Ascending aorta (tissue), 2 donors: ENCODE results near the gene MYO1D. TPM values are rescaled to one million over a fixed set of nuclear protein-coding genes. Genes with fewer than 3 reads are reported as not detected.

ENCODE experiments used
- DNase-seq, 2 donors: peaks; one replicate each; pipeline ENCODE4 v3.0.0-alpha.2; 2019; ENCODE audit warnings: low spot score in 2 of 2
- H3K27ac ChIP-seq, 2 donors: fragments of 200-600 bp; sonication (generic); one replicate each; pipeline ENCODE4 v1.5.1; 2016 to 2017; ENCODE audit warnings: mild to moderate bottlenecking in 1 of 2
- H3K27me3 ChIP-seq: fragments of 200-600 bp; sonication (generic); one replicate; pipeline ENCODE4 v1.5.1; 2017
- H3K36me3 ChIP-seq, 2 donors: fragments of 200-600 bp; sonication (generic); one replicate each; pipeline ENCODE4 v1.5.1; 2016
- H3K4me1 ChIP-seq, 2 donors: fragments of 200-600 bp; sonication (generic); one replicate each; pipeline ENCODE4 v1.5.1; 2016 to 2017; ENCODE audit warnings: mild to moderate bottlenecking in 1 of 2
- H3K4me3 ChIP-seq, 2 donors: fragments of 200-600 bp; sonication (generic); one replicate each; pipeline ENCODE4 v1.5.1; 2016 to 2017; ENCODE audit warnings: mild to moderate bottlenecking in 1 of 2
- H3K9me3 ChIP-seq, 2 donors: fragments of 200-600 bp; sonication (generic); one replicate each; pipeline ENCODE4 v1.5.1; 2016
- CTCF ChIP-seq, 3 experiments: fragments of 200-600 bp in 2 of 3; fragments of 450-650 bp in 1 of 3; sonication (generic) in 2 of 3; IDR thresholded peaks; one replicate each; pipeline ENCODE4 v1.5.1; 2016 to 2019; ENCODE audit warnings: antibody characterized with exemption in 3 of 3, mild to moderate bottlenecking in 1 of 3, moderate library complexity in 1 of 3
- intact Hi-C: fragments of 100-400 bp; cut with DNase I; formaldehyde crosslinking; loops from one replicate; pipeline ENCODE4 v1.15.1; 2023
- total RNA-seq: library from RNA; depleted of rRNA; stranded (reverse); fragments of >200 nt; gene quantifications from one replicate; pipeline ENCODE4 v1.1.0, GENCODE V29; 2016

The MYO1D gene
- total RNA-seq, 1 donor from 2014 or later, result 105 TPM

- intact Hi-C loops, result no loop called here
- Histone ChIP-seq H3K36me3 (peaks cover 18 to 24% of the 10 kb centered on the region in 2 donors), H3K9me3 (no peaks in the 10 kb centered on the region), H3K4me1 (peaks cover 18 to 34% of the 10 kb centered on the region in 2 donors), H3K27ac (no peak overlapping the region), H3K27me3 (no peaks in the 10 kb centered on the region), H3K4me3 (no peak overlapping the region)
- DNase-seq, result peak in 1 of 2 donors; percentile 47
- no peak for TF ChIP-seq CTCF (IDR thresholded peaks at IDR 0.05)
Measured at GRCh38 chr17:32492648-32493289, 384.2 kb downstream of the MYO1D start.

GRCh38 chr17:32492264-32492589, 384.7 kb downstream of the MYO1D start:
- Histone ChIP-seq H3K27me3 (no peaks in the 10 kb centered on the region), H3K4me1 (peaks cover 16 to 35% of the 10 kb centered on the region in 2 donors), H3K9me3 (no peaks in the 10 kb centered on the region), H3K27ac (no peak overlapping the region), H3K4me3 (no peak overlapping the region), H3K36me3 (peaks cover 18 to 24% of the 10 kb centered on the region in 2 donors)
- TF ChIP-seq CTCF (IDR thresholded peaks at IDR 0.05), result no peak
- peak in 1 of 2 donors; percentile 34 for DNase-seq
- intact Hi-C loops, result no loop called here

GRCh38 chr17:32491371-32492263, 385.3 kb downstream of the MYO1D start:
- no peak for DNase-seq
- H3K36me3 ChIP-seq, result peaks cover 18 to 24% of the 10 kb centered on the region in 2 donors
- no peak for TF ChIP-seq CTCF (IDR thresholded peaks at IDR 0.05)
- H3K27ac ChIP-seq, result no peak overlapping the region
- intact Hi-C loops, result no loop called here
- H3K9me3 ChIP-seq, result no peaks in the 10 kb centered on the region
- H3K27me3 ChIP-seq, result no peaks in the 10 kb centered on the region
- peaks cover 16 to 29% of the 10 kb centered on the region in 2 donors for H3K4me1 ChIP-seq
- H3K4me3 ChIP-seq, result no peak overlapping the region

- TF ChIP-seq CTCF (IDR thresholded peaks at IDR 0.05), result no peak
- H3K4me1 ChIP-seq, result peaks cover 5 to 20% of the 10 kb centered on the region in 2 donors
- intact Hi-C loops, result no loop called here
- H3K27ac ChIP-seq, result no peak overlapping the region
- H3K9me3 ChIP-seq, result no peaks in the 10 kb centered on the region
- H3K27me3 ChIP-seq, result no peaks in the 10 kb centered on the region
- H3K4me3 ChIP-seq, result no peak overlapping the region
- no peak for DNase-seq
- H3K36me3 ChIP-seq, result peaks cover 18 to 24% of the 10 kb centered on the region in 2 donors
Measured at GRCh38 chr17:32490101-32490482, 386.8 kb downstream of the MYO1D start.

- Histone ChIP-seq H3K27ac (no peak overlapping the region), H3K9me3 (no peaks in the 10 kb centered on the region), H3K36me3 (peaks cover 15 to 22% of the 10 kb centered on the region in 2 donors), H3K27me3 (no peaks in the 10 kb centered on the region), H3K4me1 (peaks cover 0 to 16% of the 10 kb centered on the region in 2 donors), H3K4me3 (no peak overlapping the region)
- intact Hi-C loops, result loop anchor here (10.0 kb wide), 2 partner anchors 165 to 505 kb away; partner anchors contain the start of gene SPACA3
- TF ChIP-seq CTCF (IDR thresholded peaks at IDR 0.05), result no peak
- DNase-seq, result no peak
Measured at GRCh38 chr17:32489320-32490100, 387.4 kb downstream of the MYO1D start.
